Tibial nerve (tissue), 4 donors: Measurements from ENCODE around the gene PKP1. TPM values are rescaled to one million over a fixed set of nuclear protein-coding genes. Genes with fewer than 3 reads are reported as not detected.

Experiments used
- DNase-seq, 2 donors: peaks; one replicate each; pipeline ENCODE4 v3.0.0-alpha.2; 2019; ENCODE audit warnings: low spot score in 2 of 2
- H3K27ac ChIP-seq, 4 donors: fragments of 200-600 bp; sonication (generic) in 3 of 4; one replicate each; pipeline ENCODE4 v1.5.1; 2017 to 2019; ENCODE audit warnings: mild to moderate bottlenecking in 1 of 4
- H3K27me3 ChIP-seq, 2 donors: fragments of 200-600 bp; sonication (generic) in 1 of 2; one replicate each; pipeline versions ENCODE4 v1.5.1 to v1.6.0; 2017 to 2019
- H3K36me3 ChIP-seq, 3 donors: fragments of 200-600 bp; sonication (generic); one replicate each; pipeline ENCODE4 v1.5.1; 2018 to 2019
- H3K4me1 ChIP-seq, 4 donors: fragments of 200-600 bp; sonication (generic) in 3 of 4; one replicate each; pipeline ENCODE4 v1.5.1; 2017 to 2019
- H3K4me3 ChIP-seq, 4 donors: fragments of 200-600 bp; sonication (generic) in 3 of 4; one replicate each; pipeline ENCODE4 v1.5.1; 2017 to 2019; ENCODE audit warnings: mild to moderate bottlenecking in 1 of 4, moderate library complexity in 1 of 4
- H3K9me3 ChIP-seq, 4 donors: fragments of 200-600 bp; sonication (generic) in 3 of 4; one replicate each; pipeline ENCODE4 v1.5.1; 2017 to 2019
- EP300 ChIP-seq, 2 donors: sonication (generic); formaldehyde crosslinking; IDR thresholded peaks; one replicate each; pipeline ENCODE4 v1.6.1; 2017; ENCODE audit warnings: antibody characterized with exemption in 2 of 2, mild to moderate bottlenecking in 1 of 2
- POLR2A ChIP-seq, 2 donors: fragments of 450-650 bp; IDR thresholded peaks; one replicate each; pipeline ENCODE4 v1.6.1; 2017; ENCODE audit warnings: antibody characterized with exemption in 2 of 2, mild to moderate bottlenecking in 2 of 2, moderate library complexity in 2 of 2
- WGBS, 2 donors: methylation state at CpG; one replicate each; pipeline ENCODE4 v1.1.5; 2018; 5-methylcytosine and 5-hydroxymethylcytosine counted together
- total RNA-seq, 4 donors: library from RNA; depleted of rRNA; stranded (reverse); fragments of >200 nt; gene quantifications; one replicate each; pipeline ENCODE4 v1.1.0, GENCODE V29; 2016
- TF ChIP-seq, protein P1 (sequence below), 5 experiments: fragments of 200-600 bp in 3 of 5; fragments of 450-650 bp in 2 of 5; sonication (generic) in 3 of 5; IDR thresholded peaks; one replicate each; pipeline ENCODE4 v1.5.1; 2016 to 2019; ENCODE audit warnings: antibody characterized with exemption in 5 of 5, mild to moderate bottlenecking in 3 of 5, moderate library complexity in 2 of 5

The PKP1 gene
- total RNA-seq, 4 donors from 2014 or later: 0.22 to 0.90 (median 0.39) TPM; not detected in 1

DNA sequence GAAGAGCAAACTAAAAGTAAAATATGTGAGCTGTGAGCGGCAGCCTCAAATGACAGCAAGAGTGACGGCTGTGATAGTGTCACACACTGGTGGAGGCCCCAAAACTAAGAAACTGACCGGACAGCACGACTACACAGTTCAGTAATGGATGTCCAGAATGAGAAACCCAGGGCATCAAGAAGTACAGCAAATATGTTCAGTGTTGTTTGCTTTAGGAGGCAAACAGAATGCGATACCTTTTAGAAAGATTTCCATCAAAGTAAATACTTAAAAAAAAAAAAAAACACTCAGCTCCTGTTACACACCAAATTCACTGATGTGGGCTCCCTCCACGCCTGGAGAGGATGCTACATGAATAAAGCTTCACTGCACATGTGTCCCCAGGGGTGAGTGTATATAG lies 1.1 kb upstream of the PKP1 start:
- no peak for DNase-seq
- H3K36me3 ChIP-seq: no peaks in the 10 kb centered on the region
- WGBS, 2 donors: 90 to 91% methylated on average over 6 of the region's 6 CpGs
- H3K27ac ChIP-seq: no peak overlapping the region
- H3K27me3 ChIP-seq: peaks cover 0 to 44% of the 10 kb centered on the region in 2 donors
- H3K4me1 ChIP-seq: peaks cover 0 to 15% (median 4%) of the 10 kb centered on the region in 4 donors
- H3K9me3 ChIP-seq: no peaks in the 10 kb centered on the region
- TF ChIP-seq, protein P1, sequence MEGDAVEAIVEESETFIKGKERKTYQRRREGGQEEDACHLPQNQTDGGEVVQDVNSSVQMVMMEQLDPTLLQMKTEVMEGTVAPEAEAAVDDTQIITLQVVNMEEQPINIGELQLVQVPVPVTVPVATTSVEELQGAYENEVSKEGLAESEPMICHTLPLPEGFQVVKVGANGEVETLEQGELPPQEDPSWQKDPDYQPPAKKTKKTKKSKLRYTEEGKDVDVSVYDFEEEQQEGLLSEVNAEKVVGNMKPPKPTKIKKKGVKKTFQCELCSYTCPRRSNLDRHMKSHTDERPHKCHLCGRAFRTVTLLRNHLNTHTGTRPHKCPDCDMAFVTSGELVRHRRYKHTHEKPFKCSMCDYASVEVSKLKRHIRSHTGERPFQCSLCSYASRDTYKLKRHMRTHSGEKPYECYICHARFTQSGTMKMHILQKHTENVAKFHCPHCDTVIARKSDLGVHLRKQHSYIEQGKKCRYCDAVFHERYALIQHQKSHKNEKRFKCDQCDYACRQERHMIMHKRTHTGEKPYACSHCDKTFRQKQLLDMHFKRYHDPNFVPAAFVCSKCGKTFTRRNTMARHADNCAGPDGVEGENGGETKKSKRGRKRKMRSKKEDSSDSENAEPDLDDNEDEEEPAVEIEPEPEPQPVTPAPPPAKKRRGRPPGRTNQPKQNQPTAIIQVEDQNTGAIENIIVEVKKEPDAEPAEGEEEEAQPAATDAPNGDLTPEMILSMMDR (IDR thresholded peaks at IDR 0.05): no peak
- no peak for TF ChIP-seq EP300 (IDR thresholded peaks at IDR 0.05)
- no peak for TF ChIP-seq POLR2A (IDR thresholded peaks at IDR 0.05)
- no peak overlapping the region for H3K4me3 ChIP-seq

GRCh38 chr1:201283836-201284553 lies 689 bp downstream of the PKP1 start:
- WGBS, 2 donors: 58 to 69% methylated on average over 24 to 42 of the region's 53 CpGs
- Histone ChIP-seq H3K36me3 (no peaks in the 10 kb centered on the region), H3K4me3 (no peak overlapping the region), H3K4me1 (peaks cover 0 to 15% (median 4%) of the 10 kb centered on the region in 4 donors), H3K27me3 (peaks cover 0 to 44% of the 10 kb centered on the region in 2 donors), H3K9me3 (no peaks in the 10 kb centered on the region), H3K27ac (no peak overlapping the region)
- no peak for DNase-seq
- TF ChIP-seq POLR2A (IDR thresholded peaks at IDR 0.05) (no peak), EP300 (IDR thresholded peaks at IDR 0.05) (no peak)
- TF ChIP-seq, protein P1 (IDR thresholded peaks at IDR 0.05): no peak

DNA sequence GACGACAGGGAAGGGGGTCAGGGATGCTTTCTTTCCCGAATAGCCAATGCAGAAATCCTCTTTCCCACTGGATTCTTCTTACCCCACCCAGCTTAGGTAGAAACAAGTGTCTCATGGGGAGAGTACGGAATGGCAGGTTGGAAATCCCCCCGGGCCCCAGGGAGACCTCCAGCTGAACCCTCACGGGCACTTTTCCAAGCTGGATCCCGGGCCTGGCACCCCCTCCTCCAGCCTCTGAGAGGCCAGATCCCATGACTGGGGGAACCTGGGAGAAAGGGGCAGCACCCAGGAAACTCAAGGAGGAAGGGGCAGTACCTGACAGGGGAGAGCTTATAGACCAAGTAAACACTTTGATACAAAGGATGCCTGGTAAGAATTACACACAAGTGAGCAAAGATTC lies 1.3 kb downstream of the PKP1 start:
- H3K9me3 ChIP-seq: no peaks in the 10 kb centered on the region
- no peak overlapping the region for H3K27ac ChIP-seq
- DNase-seq: no peak
- H3K36me3 ChIP-seq: no peaks in the 10 kb centered on the region
- no peak overlapping the region for H3K4me3 ChIP-seq
- peaks cover 0 to 44% of the 10 kb centered on the region in 2 donors for H3K27me3 ChIP-seq
- H3K4me1 ChIP-seq: peaks cover 0 to 15% (median 4%) of the 10 kb centered on the region in 4 donors
- WGBS, 2 donors: 66 to 73% methylated on average over 6 of the region's 6 CpGs
- TF ChIP-seq, protein P1 (IDR thresholded peaks at IDR 0.05): no peak
- TF ChIP-seq POLR2A (IDR thresholded peaks at IDR 0.05): no peak
- no peak for TF ChIP-seq EP300 (IDR thresholded peaks at IDR 0.05)

GRCh38 chr1:201285846-201286245 lies 2.5 kb downstream of the PKP1 start:
- no peak for DNase-seq
- 78 to 84% methylated on average over 7 of the region's 7 CpGs for WGBS, 2 donors
- peaks cover 0 to 44% of the 10 kb centered on the region in 2 donors for H3K27me3 ChIP-seq

GRCh38 chr1:201286445-201286844 lies 3.1 kb downstream of the PKP1 start:
- TF ChIP-seq EP300 (IDR thresholded peaks at IDR 0.05) (no peak), POLR2A (IDR thresholded peaks at IDR 0.05) (no peak)
- TF ChIP-seq, protein P1 (IDR thresholded peaks at IDR 0.05): no peak
- Histone ChIP-seq H3K9me3 (no peaks in the 10 kb centered on the region), H3K27me3 (peaks cover 0 to 41% of the 10 kb centered on the region in 2 donors), H3K4me1 (peaks cover 0 to 15% (median 4%) of the 10 kb centered on the region in 4 donors), H3K36me3 (no peaks in the 10 kb centered on the region), H3K27ac (no peak overlapping the region), H3K4me3 (no peak overlapping the region)
- DNase-seq: no peak
- WGBS, 2 donors: 80 to 100% methylated on average over 1 of the region's 1 CpG

More at GRCh38 chr1:201285846-201286245, 2.5 kb downstream of the PKP1 start:
- no peak overlapping the region for H3K27ac ChIP-seq
- peaks cover 0 to 15% (median 4%) of the 10 kb centered on the region in 4 donors for H3K4me1 ChIP-seq
- no peaks in the 10 kb centered on the region for H3K36me3 ChIP-seq
- H3K9me3 ChIP-seq: no peaks in the 10 kb centered on the region
- H3K4me3 ChIP-seq: no peak overlapping the region
- no peak for TF ChIP-seq EP300 (IDR thresholded peaks at IDR 0.05)
- TF ChIP-seq, protein P1 (IDR thresholded peaks at IDR 0.05): no peak
- TF ChIP-seq POLR2A (IDR thresholded peaks at IDR 0.05): no peak
